ENCODE results near the gene EHMT1.

The EHMT1 gene

DNA sequence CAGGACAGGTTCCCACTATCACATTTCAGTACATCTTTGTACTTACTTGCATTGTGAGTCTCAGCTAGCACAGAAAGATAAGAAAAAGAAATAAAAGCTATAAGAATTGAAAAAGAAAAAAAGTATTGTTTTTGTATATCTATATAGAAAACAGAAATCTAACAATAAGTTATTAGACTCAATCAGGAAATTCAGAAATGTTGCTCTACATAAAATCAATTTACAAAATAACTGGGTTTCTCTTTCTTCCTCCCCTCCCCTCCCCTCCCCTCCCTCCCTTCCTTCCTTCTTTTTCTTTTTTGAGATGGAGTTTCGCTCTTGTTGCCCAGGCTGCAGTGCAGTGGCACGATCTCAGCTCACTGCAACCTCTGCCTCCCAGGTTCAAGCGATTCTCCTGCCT is 251.6 kb downstream of the EHMT1 start:
- TF ChIP-seq, protein P1, sequence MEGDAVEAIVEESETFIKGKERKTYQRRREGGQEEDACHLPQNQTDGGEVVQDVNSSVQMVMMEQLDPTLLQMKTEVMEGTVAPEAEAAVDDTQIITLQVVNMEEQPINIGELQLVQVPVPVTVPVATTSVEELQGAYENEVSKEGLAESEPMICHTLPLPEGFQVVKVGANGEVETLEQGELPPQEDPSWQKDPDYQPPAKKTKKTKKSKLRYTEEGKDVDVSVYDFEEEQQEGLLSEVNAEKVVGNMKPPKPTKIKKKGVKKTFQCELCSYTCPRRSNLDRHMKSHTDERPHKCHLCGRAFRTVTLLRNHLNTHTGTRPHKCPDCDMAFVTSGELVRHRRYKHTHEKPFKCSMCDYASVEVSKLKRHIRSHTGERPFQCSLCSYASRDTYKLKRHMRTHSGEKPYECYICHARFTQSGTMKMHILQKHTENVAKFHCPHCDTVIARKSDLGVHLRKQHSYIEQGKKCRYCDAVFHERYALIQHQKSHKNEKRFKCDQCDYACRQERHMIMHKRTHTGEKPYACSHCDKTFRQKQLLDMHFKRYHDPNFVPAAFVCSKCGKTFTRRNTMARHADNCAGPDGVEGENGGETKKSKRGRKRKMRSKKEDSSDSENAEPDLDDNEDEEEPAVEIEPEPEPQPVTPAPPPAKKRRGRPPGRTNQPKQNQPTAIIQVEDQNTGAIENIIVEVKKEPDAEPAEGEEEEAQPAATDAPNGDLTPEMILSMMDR (IDR thresholded peaks at IDR 0.05; ENCODE audit: low read depth, low read length), result no peak
- Histone ChIP-seq H3K36me3 (no peaks in the 10 kb centered on the region), H3K9me3 (ENCODE audit: severe bottlenecking) (no peaks in the 10 kb centered on the region), H3K27ac (no peak overlapping the region), H3K27me3 (ENCODE audit: insufficient read depth, low read depth, severe bottlenecking) (no peaks in the 10 kb centered on the region), H3K4me3 (ENCODE audit: low read depth, low read length) (no peak overlapping the region)
- no peak for DNase-seq

DNA sequence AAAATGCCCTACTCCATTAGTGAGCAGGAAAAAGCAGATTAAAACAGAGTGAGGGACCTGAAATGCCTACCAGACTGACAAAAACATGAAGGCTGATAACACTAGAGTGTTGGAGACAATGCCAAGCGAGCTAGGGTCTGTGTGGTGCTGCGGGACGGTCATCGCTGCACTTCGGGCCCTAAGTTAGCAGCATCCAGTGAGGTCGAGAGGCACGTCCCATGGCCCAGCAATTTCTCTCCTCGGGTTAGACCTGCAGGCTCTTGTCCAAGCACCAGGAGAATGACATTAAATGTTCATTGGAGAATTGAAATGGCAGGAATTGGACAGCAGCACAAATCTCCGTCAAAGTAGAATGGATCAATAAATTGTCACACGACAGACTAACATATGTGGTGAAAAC is 253.5 kb downstream of the EHMT1 start:
- H3K27ac ChIP-seq, result no peak overlapping the region
- DNase-seq, result no peak
- no peaks in the 10 kb centered on the region for H3K36me3 ChIP-seq
- H3K27me3 ChIP-seq (ENCODE audit: insufficient read depth, low read depth, severe bottlenecking), result no peaks in the 10 kb centered on the region
- H3K4me3 ChIP-seq (ENCODE audit: low read depth, low read length), result no peak overlapping the region
- peaks cover 6% of the 10 kb centered on the region for H3K9me3 ChIP-seq (ENCODE audit: severe bottlenecking)
- TF ChIP-seq, protein P1 (IDR thresholded peaks at IDR 0.05; ENCODE audit: low read depth, low read length), result no peak

DNA sequence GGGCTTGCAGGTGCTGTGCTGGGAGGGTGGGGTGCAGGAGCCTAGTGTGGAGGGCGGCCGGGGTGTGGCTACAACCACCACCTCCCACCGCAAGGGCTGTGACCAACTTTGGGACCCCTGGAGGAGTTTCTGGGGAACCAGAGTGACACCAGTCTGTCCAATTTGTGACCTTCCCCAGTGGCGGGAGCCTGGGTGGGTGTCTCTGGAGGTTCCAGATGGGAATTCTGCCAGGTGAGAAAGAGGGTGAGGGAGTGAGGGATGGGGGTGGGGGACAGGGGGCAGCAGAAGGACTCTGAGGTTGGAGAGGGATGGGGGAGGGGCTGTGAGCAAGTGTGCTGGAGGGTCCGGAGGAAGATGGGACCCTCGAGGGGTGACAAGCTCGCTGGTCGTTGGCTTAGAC is 254.6 kb downstream of the EHMT1 start:
- TF ChIP-seq, protein P1 (IDR thresholded peaks at IDR 0.05; ENCODE audit: low read depth, low read length), result no peak
- no peak for DNase-seq
- Histone ChIP-seq H3K27me3 (ENCODE audit: insufficient read depth, low read depth, severe bottlenecking) (no peaks in the 10 kb centered on the region), H3K9me3 (ENCODE audit: severe bottlenecking) (peaks cover 6% of the 10 kb centered on the region), H3K27ac (no peak overlapping the region), H3K4me3 (ENCODE audit: low read depth, low read length) (no peak overlapping the region), H3K36me3 (no peaks in the 10 kb centered on the region)

DNA sequence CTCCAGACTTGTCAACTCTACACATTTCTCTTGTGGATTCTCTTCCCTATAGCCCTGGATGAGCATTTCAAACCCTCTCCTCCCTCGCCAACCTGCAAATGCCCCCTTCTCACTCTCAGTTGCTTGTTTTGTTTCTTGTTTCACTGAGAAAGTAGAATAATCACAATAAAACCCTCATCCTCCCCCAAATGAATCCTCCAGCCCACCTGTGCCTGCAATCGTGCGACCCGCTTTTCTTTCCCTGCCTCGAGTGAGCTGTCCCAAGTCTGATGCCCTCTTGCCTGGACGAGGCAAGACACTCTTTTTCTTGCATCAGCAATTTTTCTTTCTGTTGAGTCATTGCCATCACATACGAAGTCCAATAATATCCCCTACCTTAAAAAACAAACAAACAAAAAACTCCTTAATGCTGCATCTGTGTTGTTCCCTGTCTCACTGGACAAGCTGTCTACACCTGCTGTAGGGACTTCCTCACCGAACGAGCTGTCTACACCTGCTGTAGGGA is 255.1 kb downstream of the EHMT1 start:
- H3K27ac ChIP-seq, result no peak overlapping the region
- no peaks in the 10 kb centered on the region for H3K36me3 ChIP-seq
- H3K27me3 ChIP-seq (ENCODE audit: insufficient read depth, low read depth, severe bottlenecking), result no peaks in the 10 kb centered on the region
- H3K9me3 ChIP-seq (ENCODE audit: severe bottlenecking), result peaks cover 6% of the 10 kb centered on the region
- DNase-seq, result no peak
- TF ChIP-seq, protein P1 (IDR thresholded peaks at IDR 0.05; ENCODE audit: low read depth, low read length), result no peak
- H3K4me3 ChIP-seq (ENCODE audit: low read depth, low read length), result no peak overlapping the region

DNA sequence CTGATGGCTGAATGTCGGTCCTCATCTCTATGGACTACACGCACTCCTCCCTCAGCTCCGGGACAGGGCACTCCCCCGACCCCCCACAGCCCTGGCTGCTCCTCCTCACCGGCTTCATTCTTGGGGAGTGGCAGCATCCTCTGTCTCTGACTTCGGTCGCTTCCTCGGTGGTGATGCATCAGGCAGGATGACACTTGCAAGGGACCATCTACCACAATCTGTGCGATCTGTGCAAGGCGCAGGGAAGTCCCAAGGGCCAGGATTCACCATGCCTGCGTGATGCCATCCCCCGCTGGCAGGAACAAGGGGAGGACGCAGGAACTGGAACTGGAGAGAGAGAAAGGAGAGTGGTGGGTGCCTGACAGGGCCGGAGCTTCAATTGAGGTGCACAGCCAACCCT is 256.5 kb downstream of the EHMT1 start:
- Histone ChIP-seq H3K4me3 (ENCODE audit: low read depth, low read length) (no peak overlapping the region), H3K27ac (no peak overlapping the region), H3K9me3 (ENCODE audit: severe bottlenecking) (peaks cover 6% of the 10 kb centered on the region), H3K27me3 (ENCODE audit: insufficient read depth, low read depth, severe bottlenecking) (no peaks in the 10 kb centered on the region), H3K36me3 (peaks cover 4% of the 10 kb centered on the region)
- TF ChIP-seq, protein P1 (IDR thresholded peaks at IDR 0.05; ENCODE audit: low read depth, low read length), result no peak
- no peak for DNase-seq

DNA sequence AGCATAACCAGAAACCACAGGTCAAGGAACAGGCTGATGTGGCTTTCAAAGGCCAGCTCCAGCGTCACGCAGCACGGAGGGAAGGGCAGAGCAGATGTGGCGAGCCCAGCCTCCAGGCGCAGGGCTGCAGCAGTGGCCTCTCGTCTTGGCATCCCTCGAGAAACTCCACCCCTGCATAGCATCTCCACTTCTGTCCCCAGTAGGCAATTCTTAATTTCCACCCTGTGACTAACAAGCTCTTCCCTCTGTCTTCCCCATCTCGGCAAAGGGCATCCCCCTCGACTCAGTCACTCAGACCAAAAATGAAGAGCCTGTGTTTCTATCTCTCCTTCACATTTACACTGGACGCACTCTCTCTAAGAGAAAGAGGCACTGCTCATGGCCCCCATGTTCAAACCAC is 257.0 kb downstream of the EHMT1 start:
- H3K27me3 ChIP-seq (ENCODE audit: insufficient read depth, low read depth, severe bottlenecking), result no peaks in the 10 kb centered on the region
- no peak overlapping the region for H3K4me3 ChIP-seq (ENCODE audit: low read depth, low read length)
- H3K36me3 ChIP-seq, result peaks cover 8% of the 10 kb centered on the region
- H3K9me3 ChIP-seq (ENCODE audit: severe bottlenecking), result peaks cover 6% of the 10 kb centered on the region
- DNase-seq, result no peak
- TF ChIP-seq, protein P1 (IDR thresholded peaks at IDR 0.05; ENCODE audit: low read depth, low read length), result no peak
- no peak overlapping the region for H3K27ac ChIP-seq
